CD4-positive, alpha-beta T cell treated with Interleukin-4 for 4 hours (primary cell): ENCODE data around the gene ARHGEF28.

Source experiments
- DNase-seq: peaks from one replicate; pipeline ENCODE4 v3.0.0-alpha.2; 2020

Gene ARHGEF28

DNA sequence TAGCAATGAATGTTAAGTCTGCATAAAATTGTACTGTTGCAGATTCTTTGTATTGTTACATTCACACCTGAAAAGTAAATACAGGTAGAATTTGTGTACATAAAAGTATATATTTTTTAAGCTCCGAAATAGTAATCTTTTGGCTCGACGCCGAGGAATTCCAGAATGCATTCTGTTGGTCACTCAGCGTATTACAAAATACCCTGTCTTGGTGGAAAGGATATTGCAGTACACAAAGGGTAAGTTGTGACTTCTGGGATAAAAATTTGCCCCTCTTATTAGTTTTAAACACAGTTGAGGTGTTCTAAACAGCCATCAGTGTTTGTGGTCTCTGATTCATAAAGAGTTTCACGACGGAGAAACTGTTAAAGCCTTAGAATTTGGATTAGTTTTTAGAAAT lies 257.6 kb downstream of the ARHGEF28 start:
- DNase-seq, result no peak

DNA sequence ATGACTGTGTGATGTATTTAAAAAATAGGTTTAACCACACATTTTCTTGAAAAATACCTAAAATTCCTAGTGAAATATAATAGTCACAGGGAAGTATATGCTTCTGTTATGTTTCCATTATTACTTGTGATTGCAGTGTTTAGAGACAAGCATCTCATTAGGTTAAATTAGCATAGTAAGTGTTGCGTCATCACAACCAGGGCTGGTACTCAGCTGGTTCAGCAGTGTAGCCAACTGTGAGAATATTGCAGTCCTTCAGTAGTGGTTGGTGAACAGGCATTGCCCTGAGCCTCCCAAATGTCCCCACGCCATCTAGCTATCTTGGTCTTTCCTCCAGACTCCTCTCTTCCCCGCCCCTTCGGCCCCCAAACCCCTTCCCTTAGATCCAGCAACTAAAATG lies 261.7 kb downstream of the ARHGEF28 start:
- no peak for DNase-seq

DNA sequence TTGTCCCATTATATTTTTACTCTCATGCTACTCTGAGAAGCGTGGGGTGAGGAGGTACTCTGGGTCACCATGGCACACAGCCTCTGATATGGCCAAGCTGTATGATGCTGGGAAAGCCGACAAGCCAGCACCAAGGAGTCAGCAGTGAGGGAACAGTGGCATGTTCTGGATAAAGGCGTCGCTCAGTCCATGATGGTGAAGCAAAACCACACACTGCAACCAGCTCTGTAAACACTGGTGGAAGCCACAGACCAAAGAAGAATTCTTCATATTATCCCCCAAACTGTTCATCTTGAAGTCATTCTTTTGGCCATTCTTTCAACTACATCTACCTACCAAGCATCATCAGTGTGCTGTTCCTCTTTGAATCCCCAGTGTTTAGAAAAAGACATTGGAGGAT lies 264.6 kb downstream of the ARHGEF28 start:
- no peak for DNase-seq

DNA sequence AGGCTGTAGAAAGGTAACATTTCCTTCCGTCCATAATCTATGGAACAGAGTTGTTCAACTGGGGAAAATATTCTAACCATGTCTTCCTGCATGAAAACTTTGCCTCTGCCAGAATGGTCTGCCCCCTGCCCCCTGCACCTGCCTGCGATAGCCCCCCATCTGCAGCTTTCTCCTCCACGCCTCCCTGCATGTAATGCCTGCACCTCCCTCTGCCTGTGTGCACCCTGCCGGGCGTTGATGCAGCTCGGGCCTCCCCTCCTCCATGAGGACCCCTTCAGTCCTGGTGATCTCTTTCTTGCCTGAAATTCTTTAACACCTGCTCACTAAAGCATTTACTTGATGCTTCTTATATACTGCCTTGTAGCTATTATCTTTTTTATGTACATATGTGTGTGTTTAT lies 266.2 kb downstream of the ARHGEF28 start:
- DNase-seq, result no peak

DNA sequence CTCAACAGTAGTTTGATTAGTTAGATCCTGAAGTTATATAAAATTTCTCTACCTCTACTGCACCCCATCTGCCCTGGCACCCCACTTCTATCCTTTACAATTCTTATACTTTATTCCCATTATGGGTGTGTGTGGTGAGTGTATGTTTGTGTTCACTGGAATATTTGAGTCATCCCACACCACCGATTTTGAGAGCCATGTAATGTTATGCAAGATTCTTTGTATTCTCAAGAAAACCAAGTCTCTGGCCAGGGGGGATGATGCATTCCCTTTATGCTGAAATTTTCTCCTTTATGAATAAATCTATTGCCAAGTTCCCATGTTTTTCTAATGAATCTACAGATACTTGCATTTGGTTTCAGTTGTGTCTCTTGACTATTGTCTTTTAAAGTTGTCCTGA lies 266.8 kb downstream of the ARHGEF28 start:
- DNase-seq, result no peak

DNA sequence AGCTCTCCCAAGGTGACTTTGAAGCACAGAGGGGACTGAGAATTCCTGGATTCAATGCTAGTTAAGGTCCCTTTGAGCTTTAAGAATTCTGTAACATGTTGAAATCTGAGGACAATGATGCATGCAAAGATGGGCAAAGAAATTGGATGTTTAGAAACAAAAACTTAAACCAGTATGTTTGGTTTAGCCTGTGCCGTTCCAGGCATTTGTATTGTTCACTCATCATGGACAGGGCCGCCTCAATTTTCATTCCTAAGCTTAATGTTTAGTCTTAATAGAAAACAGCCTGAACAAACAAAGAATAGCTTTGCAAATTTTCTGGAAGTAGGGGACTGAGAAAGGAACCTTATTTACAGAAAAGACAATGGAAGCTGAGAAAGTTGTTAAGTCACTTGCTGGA lies 267.8 kb downstream of the ARHGEF28 start:
- DNase-seq, result no peak

DNA sequence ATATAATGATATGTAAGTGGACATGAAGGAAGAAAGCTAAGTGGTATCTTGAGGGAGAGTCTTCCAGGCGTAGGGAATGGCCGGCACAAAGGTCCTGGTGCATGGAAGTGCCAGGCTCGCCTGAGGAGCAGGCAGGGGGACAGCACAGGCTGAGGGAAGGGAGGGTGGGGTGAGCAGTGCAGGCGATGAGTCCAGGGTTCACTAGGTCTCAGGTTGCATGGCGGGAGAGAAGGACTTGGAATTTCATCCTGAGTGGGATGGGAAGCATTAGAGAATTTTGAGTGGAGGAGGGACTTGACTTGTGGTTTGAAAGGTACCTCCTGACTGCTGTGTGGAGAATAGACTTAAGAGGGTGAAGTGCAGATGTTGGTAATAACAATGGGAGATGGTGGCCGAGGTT lies 268.9 kb downstream of the ARHGEF28 start:
- no peak for DNase-seq

DNA sequence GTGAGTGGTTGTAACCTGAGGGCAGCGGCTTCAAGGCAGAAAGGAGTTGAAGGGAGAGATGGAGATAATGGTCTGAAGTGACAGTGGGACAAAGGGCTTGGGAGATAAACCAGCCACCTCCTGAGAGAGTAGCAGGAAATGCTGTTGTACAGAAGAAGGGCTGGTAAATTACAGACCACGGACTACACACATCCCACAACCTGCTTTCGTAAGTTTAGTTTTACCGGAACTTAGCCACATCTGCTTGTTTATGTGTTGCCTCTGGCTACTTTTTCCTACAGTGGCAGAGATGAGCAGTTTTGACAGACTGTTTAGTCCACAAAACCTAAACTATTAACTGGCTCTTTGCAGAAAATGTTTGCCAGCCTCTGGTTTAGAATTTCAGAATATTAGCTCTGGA lies 269.5 kb downstream of the ARHGEF28 start:
- no peak for DNase-seq

DNA sequence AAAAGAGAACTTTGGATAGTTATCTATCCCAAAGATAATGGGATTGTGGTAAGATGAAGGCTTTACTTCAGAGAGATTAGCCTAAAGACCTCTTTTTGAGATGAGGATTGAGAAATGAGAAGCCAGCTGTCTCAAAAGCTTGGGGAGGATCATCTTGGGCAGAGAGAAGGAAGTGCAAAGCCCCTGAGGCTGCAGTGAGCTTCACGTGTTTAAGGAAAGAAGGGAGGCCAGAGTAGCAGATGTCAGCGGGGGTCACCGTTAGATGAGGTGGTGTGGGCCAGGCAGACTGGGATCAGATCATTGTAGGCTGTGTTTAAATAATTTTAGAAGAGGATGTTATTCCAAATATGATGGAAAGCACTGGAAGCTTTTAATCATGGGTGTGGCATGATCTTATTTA lies 270.1 kb downstream of the ARHGEF28 start:
- DNase-seq, result no peak

DNA sequence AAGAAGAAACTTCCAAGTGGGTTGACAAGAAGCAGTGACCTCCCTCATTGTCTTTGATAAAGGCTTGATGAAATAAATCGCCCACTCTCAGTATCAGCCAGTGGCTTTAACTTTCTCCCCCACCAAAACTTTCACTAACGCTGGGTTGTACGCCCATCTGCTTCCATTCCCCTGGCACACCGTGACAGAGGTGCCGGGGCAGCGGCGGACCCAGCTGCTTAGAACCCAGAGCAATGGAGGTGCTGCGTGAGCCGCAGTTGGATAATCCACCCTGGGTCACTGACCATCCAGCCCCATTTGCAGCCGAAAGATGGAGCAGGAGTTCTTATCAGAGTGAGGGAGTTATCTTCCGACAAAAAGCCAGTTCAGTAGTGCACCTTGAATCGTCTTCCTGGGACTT lies 270.7 kb downstream of the ARHGEF28 start:
- DNase-seq, result no peak

DNA sequence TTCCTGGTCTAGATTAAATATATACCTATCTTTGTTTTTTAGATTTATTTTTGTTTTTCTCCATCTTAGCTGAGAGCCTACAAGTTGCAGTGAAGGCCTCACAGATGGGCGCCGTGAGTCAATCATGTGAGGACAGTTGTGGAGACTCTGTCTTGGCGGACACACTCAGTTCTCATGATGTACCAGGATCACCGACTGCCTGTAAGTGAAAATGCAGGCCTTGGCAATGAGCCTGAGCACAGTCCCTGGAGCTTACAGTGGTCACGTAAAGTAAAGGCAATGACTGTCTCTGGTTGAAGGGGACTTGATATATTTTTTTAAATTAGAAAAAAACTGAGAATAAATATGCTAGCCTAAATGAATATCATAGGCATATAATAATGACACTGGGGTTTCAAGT lies 271.9 kb downstream of the ARHGEF28 start:
- DNase-seq, result no peak

DNA sequence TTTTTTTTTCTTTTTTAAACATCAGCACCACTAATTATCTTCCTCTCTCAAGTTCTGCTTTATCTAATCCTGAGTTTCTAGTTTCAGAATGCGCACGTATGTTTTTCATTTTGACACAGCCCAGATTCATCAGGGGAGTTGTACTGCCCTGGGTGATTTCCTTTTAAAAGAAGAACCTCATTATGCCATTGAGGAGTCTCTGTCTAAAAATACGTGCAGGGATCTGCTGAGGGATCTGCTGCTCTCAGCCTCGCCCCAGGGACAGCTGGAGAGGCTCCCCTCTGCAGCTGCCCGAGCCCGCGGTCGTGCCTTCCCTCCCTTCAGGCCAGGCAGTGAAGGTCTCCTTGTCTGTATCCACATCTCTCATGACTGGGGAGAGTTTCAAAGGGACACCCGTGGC lies 273.1 kb downstream of the ARHGEF28 start:
- no peak for DNase-seq

DNA sequence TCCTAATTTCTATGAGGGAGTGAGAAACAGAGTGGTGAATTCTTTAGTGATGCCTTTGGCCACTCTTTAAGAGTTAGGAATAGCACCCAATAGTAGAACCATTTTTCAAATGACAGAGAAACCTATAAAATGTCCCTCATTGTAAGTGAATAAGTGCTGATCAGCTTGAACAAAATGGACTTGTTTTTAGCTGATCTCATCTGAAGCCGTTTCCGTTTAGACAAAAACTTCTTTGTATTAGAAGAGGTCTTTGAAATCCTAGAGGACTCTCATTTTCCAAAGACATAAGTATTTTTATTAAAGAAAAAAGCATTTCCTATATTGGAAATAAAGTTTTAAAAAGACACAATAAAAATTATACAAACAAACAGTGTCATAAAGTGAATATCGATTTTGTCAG lies 273.9 kb downstream of the ARHGEF28 start:
- DNase-seq, result no peak

DNA sequence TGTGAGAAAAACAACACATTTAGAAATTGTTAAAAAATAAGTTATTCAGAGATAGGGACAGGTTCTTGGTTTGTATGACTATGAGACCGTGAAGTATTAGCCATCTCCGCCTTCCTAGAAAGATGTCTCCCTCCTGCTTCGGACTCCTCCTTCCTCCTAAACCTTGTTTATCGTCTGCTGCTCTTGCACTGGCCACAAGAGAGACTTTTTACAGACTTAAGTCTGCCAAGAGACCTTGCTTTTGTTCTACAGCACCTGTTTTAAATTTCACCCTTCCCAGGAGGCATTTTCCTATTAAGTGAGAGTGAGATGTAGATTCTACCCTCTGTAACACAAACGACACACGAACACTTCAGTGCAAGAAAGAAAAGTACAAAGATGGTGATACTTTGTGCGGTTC lies 274.6 kb downstream of the ARHGEF28 start:
- DNase-seq, result no peak

DNA sequence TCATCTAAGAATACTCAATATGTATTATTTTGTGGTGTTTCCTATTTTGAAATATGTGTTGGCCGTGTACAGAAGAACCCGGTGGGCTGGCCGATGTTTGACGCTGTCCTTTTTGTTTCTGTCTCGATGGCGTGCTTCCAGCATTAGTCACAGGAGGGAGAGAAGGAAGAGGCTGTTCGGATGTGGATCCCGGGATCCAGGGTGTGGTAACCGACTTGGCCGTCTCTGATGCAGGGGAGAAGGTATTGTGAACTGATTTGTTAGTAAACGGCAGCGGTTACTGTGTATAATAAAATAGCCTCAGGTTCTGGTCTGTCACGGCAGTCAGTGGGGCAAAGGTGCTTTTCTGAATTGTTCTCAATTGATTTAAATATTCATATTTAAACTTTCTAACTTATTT lies 275.0 kb downstream of the ARHGEF28 start:
- DNase-seq, result no peak

DNA sequence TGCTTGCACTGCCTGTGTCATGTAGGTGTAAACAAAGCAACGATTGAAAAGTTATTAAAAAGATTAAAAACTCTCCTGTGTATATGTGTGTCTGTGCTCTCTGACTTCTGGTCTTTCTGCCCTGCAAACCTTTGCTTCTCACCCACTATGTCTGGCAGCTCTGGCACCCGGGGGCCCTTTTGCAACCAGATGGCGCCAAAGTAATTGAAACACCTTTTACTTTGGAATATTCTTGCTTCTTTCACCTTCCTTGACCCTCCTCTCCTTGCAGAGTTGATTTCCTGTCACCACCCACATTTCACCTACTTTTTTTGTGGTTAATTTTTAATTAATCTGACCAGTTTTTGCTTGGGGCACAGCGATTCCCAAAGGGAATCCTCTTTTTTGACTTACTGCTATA lies 275.5 kb downstream of the ARHGEF28 start:
- DNase-seq, result no peak

DNA sequence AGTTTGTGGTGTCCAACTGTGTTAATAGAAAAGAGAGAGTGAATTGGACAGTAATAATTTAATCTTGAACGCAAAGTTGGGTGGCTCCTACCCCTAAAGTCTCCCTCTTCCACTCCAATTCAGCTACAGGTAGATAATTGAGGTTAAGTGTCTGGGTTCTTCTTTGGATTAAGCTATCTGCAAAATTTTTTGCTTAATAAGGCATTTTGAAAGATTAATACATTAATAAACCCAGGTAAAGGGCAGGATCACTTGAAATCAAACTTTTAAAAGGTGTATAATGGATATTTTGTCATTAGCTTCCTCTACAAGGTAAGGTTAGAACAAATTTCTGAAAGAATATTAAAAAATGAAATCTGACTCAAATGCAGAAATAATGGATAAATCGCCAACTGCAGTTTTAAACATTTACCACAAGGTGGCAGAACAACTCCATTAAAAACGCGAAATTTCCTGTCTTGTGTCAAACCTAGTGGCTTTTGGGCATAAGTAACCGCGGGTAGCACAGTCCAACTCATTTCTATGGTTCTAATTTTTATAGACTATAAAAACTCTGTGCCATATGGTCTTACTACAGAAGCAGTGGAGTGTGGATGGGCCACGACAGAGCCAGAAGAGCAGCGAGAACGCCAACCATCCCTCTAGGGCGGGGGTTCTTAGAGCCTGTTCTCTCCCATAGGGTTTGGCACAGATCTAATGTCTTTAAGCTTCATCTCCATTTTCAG lies 276.5 kb downstream of the ARHGEF28 start:
- DNase-seq, result peak; percentile 49

DNA sequence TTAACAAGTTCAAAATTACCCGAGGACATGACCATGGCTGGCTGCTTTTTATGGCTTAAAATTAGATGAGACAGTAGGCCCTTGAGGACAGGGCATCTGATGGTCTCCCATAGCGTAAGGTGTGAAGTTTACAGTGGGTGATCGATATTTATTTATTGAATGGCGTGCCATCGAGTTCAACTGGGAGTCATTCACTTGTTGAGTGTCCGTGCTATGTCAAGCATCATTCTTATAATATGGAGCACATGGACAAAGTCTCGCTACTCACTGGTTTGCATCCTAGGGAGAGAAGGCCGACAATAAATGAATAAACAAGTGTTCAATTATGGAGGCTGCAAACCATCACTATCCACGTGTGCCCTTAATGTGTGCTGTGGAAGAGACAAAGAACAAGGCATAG lies 277.2 kb downstream of the ARHGEF28 start:
- no peak for DNase-seq

DNA sequence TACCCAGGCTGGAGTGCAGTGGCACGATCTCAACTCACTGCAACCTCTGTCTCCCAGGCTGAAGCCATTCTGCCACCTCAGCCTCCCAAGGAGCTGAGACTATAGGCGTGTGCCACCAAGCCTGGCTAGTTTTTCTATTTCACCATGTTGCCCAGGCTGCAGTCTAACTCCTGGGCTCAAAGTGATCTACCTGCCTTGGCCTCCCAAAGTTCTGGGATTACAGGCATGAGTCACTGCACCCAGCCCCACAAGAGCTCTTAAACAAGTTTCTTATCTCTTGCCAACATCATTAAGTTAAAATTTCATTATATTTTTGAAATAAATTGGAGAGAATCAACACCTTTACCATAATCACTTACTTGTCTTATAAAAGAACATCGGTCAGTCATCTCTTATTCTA lies 280.3 kb downstream of the ARHGEF28 start:
- no peak for DNase-seq

DNA sequence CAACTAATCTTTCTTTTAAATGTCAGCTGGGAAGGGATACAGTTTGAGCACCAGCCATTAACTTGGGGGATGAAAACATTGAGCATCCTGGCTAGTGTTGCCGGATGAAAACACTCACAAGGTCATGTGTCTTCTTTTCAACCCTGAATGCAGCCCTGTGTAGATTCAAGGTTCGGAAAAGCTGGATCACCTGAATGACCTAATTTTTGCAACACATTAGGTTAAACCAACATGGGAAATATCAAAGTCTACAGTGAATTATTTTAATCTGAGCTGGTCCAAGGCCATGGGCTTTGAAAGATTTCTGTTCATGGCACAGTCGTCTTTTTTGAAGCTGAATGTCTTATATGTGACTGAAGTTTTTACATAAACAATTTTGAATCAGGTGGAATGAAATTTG lies 281.2 kb downstream of the ARHGEF28 start:
- no peak for DNase-seq

DNA sequence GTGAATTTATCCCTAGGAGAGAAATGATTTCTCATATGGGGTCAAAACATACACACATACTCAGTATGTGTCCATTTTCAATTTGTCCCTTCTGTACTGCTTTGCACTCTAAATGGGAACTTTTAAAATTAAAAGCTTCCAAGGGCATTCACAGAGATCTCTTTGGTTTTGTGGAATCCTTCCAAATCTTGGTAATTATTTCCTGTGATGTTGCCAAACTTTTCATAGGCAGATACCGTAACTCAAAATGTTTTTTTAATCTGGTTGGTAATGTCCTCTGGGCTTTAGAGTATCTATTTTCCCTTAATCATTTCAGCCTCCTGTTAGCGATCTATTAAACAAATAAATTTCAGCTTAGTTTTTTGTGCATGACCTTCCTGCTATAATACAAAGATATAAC lies 282.4 kb downstream of the ARHGEF28 start:
- no peak for DNase-seq

DNA sequence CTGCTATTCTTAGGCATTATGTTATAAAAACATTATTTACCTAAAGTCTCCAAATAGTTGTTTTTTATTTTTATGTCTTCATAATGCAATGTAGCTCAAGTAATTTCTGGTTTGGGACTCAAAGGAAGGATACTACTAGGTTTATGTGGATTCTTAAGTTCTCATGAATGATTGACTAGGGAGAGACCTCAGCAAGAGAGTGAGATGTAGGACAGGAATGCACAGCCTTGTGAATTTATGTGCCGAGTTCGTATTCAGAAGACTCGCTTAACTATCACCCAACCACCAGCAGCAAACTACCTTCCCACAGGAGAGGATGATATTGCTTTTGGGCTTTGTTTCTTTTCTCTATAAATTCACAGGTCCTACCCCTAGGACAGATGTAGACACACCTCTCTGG lies 282.9 kb downstream of the ARHGEF28 start:
- DNase-seq, result no peak

DNA sequence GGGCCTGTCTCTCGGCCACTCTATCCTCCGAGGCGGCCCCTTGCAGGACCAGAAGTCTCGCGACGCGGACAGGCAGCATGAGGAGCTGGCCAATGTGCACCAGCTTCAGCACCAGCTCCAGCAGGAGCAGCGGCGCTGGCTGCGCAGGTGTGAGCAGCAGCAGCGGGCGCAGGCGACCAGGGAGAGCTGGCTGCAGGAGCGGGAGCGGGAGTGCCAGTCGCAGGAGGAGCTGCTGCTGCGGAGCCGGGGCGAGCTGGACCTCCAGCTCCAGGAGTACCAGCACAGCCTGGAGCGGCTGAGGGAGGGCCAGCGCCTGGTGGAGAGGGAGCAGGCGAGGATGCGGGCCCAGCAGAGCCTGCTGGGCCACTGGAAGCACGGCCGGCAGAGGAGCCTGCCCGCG lies 283.5 kb downstream of the ARHGEF28 start:
- DNase-seq, result no peak

DNA sequence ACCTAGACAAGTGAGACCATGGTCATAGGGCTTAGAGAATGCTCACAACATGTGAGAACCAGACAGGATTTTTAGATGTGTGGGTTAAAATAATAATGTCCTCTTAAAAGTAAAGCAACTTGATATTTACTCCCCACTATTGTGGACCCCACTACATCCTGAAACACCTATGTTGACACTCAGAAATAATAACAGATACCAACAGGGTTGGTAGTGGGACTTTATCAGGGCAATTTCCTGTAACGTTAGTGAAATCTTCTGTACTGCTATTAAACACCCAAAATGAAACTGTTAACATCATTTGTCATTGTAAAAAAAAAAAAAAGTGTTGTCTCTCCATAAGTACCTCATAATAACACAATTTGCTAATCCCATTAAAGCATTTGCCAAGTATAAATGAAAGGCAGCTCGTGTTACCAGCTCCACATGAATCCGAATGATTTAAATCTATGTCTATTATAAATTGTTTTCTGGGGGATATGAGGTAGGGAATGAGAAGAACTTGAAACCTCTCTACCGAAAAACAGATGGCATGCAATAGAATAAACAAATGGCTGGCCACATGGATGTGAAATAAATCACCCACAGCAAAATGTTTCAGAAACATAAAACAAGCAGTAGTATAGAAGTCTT lies 285.9 kb downstream of the ARHGEF28 start:
- no peak for DNase-seq

DNA sequence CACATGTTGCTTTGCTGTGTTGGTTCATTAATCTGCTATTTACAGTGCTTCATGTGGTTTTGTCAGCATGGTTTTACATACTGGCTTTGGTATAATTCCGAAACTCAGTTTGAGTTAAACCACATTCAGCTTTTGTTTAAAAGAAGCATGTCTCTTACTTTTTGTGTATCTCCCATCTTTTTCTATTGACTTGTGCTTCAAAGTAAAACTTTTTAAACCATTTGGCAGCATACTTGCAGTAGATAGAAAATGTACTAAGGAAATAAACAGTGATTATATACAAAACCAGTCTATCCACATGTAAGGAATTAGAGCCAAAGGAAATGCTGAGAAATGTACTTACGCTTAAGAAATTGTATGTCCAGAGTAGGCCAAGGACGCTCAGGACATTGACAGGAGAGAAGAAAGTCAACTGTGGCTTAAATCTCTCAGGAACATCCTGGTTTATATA lies 286.9 kb downstream of the ARHGEF28 start:
- DNase-seq, result no peak
